Mesendoderm (in vitro differentiated cells): ENCODE data around the gene PLEKHG4.

ENCODE experiments used
- DNase-seq: peaks from one replicate; pipeline ENCODE4 v3.0.0; 2013
- H2AK5ac ChIP-seq: 2 replicates; pipeline ENCODE4 v1.6.1; 2013; ENCODE audit warnings: low read length, inconsistent platforms
- H2BK120ac ChIP-seq: 2 replicates; pipeline ENCODE4 v1.6.1; 2013; ENCODE audit warnings: low read depth, mild to moderate bottlenecking, low read length, moderate library complexity, mixed read lengths
- H2BK15ac ChIP-seq: replicated peaks from 2 replicates; pipeline ENCODE4 v1.6.1; 2013; ENCODE audit warnings: low read depth, mild to moderate bottlenecking, moderate library complexity
- H2BK5ac ChIP-seq: 2 replicates; pipeline ENCODE4 v1.6.1; 2013; ENCODE audit warnings: low read length, inconsistent platforms
- H3K18ac ChIP-seq: 2 replicates; pipeline ENCODE4 v1.6.1; 2013; ENCODE audit warnings: mild to moderate bottlenecking, low read length, mixed read lengths
- H3K23ac ChIP-seq: one replicate; pipeline ENCODE4 v1.6.1; 2013; ENCODE audit warnings: low read length
- H3K27ac ChIP-seq: 2 replicates; pipeline ENCODE4 v1.5.1; 2013; ENCODE audit warnings: low read depth, mild to moderate bottlenecking, inconsistent platforms, low read length, moderate library complexity
- H3K27me3 ChIP-seq: 2 replicates; pipeline ENCODE4 v1.6.1; 2013; ENCODE audit warnings: low read length, control low read depth, mild to moderate bottlenecking, inconsistent platforms; ENCODE audit not compliant: insufficient read depth, poor library complexity
- H3K36me3 ChIP-seq: 2 replicates; pipeline ENCODE4 v1.6.1; 2013; ENCODE audit warnings: low read length, inconsistent platforms; ENCODE audit not compliant: control insufficient read depth, insufficient read depth
- H3K4ac ChIP-seq: one replicate; pipeline ENCODE4 v1.6.1; 2013; ENCODE audit warnings: low read depth, mild to moderate bottlenecking, low read length, moderate library complexity
- H3K4me1 ChIP-seq: 2 replicates; pipeline ENCODE4 v1.6.1; 2013; ENCODE audit warnings: low read depth, low read length, inconsistent platforms; ENCODE audit not compliant: control insufficient read depth
- H3K4me2 ChIP-seq: 2 replicates; pipeline ENCODE4 v1.6.1; 2013; ENCODE audit warnings: low read length
- H3K4me3 ChIP-seq: 2 replicates; pipeline ENCODE4 v1.5.1; 2013; ENCODE audit warnings: mild to moderate bottlenecking, low read length
- H3K56ac ChIP-seq: one replicate; pipeline ENCODE4 v1.6.1; 2013; ENCODE audit warnings: low read length
- H3K79me1 ChIP-seq: 2 replicates; pipeline ENCODE4 v1.6.1; 2013; ENCODE audit warnings: low read length, inconsistent platforms
- H3K79me2 ChIP-seq: 2 replicates; pipeline ENCODE4 v1.6.1; 2013; ENCODE audit warnings: mild to moderate bottlenecking, low read length; ENCODE audit not compliant: control insufficient read depth, insufficient read depth
- H3K9ac ChIP-seq: 2 replicates; pipeline ENCODE4 v1.6.1; 2013; ENCODE audit warnings: low read length, inconsistent platforms
- H4K5ac ChIP-seq: one replicate; pipeline ENCODE4 v1.6.1; 2013; ENCODE audit warnings: low read length
- H4K8ac ChIP-seq: one replicate; pipeline ENCODE4 v1.6.1; 2013; ENCODE audit warnings: low read depth, mild to moderate bottlenecking, control low read depth, low read length, moderate library complexity
- WGBS: extraction: QIAGEN DNeasy Blood & Tissue Kit; methylation state at CpG from one replicate; pipeline ENCODE4 v1.1.7; 2013; ENCODE audit warnings: low lambda C conversion rate, missing lambda C conversion rate; ENCODE audit not compliant: insufficient coverage; ENCODE audit errors: extremely low coverage; 5-methylcytosine and 5-hydroxymethylcytosine counted together

Gene PLEKHG4

GRCh38 chr16:67248073-67248400 lies 31.3 kb upstream of the PLEKHG4 start:
- Histone ChIP-seq H3K4me3 (no peak overlapping the region), H3K27ac (no peak overlapping the region), H2BK120ac (no peak overlapping the region), H3K4me2 (peak overlapping the region; percentile 83), H4K5ac (no peak overlapping the region), H3K27me3 (peaks cover 4% of the 10 kb centered on the region), H2BK15ac (no peak overlapping the region), H3K4ac (no peak overlapping the region), H3K79me2 (peaks cover 6% of the 10 kb centered on the region), H3K4me1 (peaks cover 19% of the 10 kb centered on the region), H2BK5ac (no peak overlapping the region), H3K36me3 (no peaks in the 10 kb centered on the region), H4K8ac (no peak overlapping the region), H3K9ac (peak overlapping the region; percentile 73), H3K79me1 (peaks cover 7% of the 10 kb centered on the region), H2AK5ac (no peak overlapping the region), H3K18ac (peak overlapping the region; percentile 89), H3K56ac (peak overlapping the region; percentile 90), H3K23ac (no peak overlapping the region)
- DNase-seq: no peak
- no CpG with 5 or more reads among the region's 7 CpGs for WGBS

- H3K23ac ChIP-seq: peak within 1 kb of the TSS; percentile 89
- H3K79me1 ChIP-seq: peaks cover 7% of the 10 kb centered on the region
- H3K27ac ChIP-seq: no peak within 1 kb of the TSS
- peaks cover 4% of the 10 kb centered on the region for H3K27me3 ChIP-seq
- H3K4me3 ChIP-seq: peak within 1 kb of the TSS; percentile 60
- H3K4ac ChIP-seq: peak within 1 kb of the TSS; percentile 81
- no peak within 1 kb of the TSS for H4K8ac ChIP-seq
- peak within 1 kb of the TSS; percentile 90 for H3K56ac ChIP-seq
- DNase-seq: no peak
- H3K36me3 ChIP-seq: no peaks in the 10 kb centered on the region
- peak within 1 kb of the TSS; percentile 73 for H3K9ac ChIP-seq
- H2BK15ac ChIP-seq: peak within 1 kb of the TSS; percentile 37
- peaks cover 19% of the 10 kb centered on the region for H3K4me1 ChIP-seq
- peak within 1 kb of the TSS; percentile 89 for H3K18ac ChIP-seq
- no peak within 1 kb of the TSS for H2BK120ac ChIP-seq
- WGBS: no CpG with 5 or more reads among the region's 75 CpGs
- H2BK5ac ChIP-seq: no peak within 1 kb of the TSS
- H4K5ac ChIP-seq: no peak within 1 kb of the TSS
- H3K79me2 ChIP-seq: peaks cover 5% of the 10 kb centered on the region
- peak within 1 kb of the TSS; percentile 69 for H2AK5ac ChIP-seq
- H3K4me2 ChIP-seq: peak within 1 kb of the TSS; percentile 83
Observed at GRCh38 chr16:67248401-67249177, 30.7 kb upstream of the PLEKHG4 start, which contains the start of gene SLC9A5. SLC9A5 (plus strand) TSS chr16:67248979; CDS start chr16:67249015, 36 bp downstream.

- Histone ChIP-seq H2AK5ac (peak overlapping the region; percentile 69), H3K79me2 (peaks cover 5% of the 10 kb centered on the region)
- WGBS: no CpG with 5 or more reads among the region's 22 CpGs
Observed at GRCh38 chr16:67249178-67250044, 29.9 kb upstream of the PLEKHG4 start.

GRCh38 chr16:67250045-67250327 lies 29.3 kb upstream of the PLEKHG4 start:
- Histone ChIP-seq H3K79me2 (peaks cover 2% of the 10 kb centered on the region), H3K36me3 (no peaks in the 10 kb centered on the region), H2AK5ac (no peak overlapping the region), H3K27ac (no peak overlapping the region), H4K5ac (no peak overlapping the region), H2BK15ac (no peak overlapping the region), H3K56ac (peak overlapping the region; percentile 38), H3K79me1 (peaks cover 3% of the 10 kb centered on the region), H3K18ac (no peak overlapping the region), H3K4me1 (peaks cover 13% of the 10 kb centered on the region), H3K27me3 (peaks cover 4% of the 10 kb centered on the region), H3K9ac (peak overlapping the region; percentile 73), H3K4ac (no peak overlapping the region), H3K4me3 (no peak overlapping the region), H3K4me2 (no peak overlapping the region), H4K8ac (no peak overlapping the region), H3K23ac (no peak overlapping the region), H2BK5ac (no peak overlapping the region), H2BK120ac (no peak overlapping the region)
- no peak for DNase-seq
- WGBS: no CpG with 5 or more reads among the region's 4 CpGs

More at GRCh38 chr16:67249178-67250044, 29.9 kb upstream of the PLEKHG4 start:
- Histone ChIP-seq H3K18ac (peak overlapping the region; percentile 89), H3K4me2 (peak overlapping the region; percentile 83), H2BK5ac (no peak overlapping the region), H3K4me1 (peaks cover 19% of the 10 kb centered on the region), H3K4ac (peak overlapping the region; percentile 81), H3K56ac (peak overlapping the region; percentile 90), H2BK15ac (no peak overlapping the region), H3K36me3 (no peaks in the 10 kb centered on the region), H3K23ac (peak overlapping the region; percentile 89), H3K27ac (no peak overlapping the region), H4K8ac (no peak overlapping the region), H4K5ac (no peak overlapping the region), H3K79me1 (peaks cover 7% of the 10 kb centered on the region), H2BK120ac (no peak overlapping the region), H3K27me3 (peaks cover 4% of the 10 kb centered on the region), H3K9ac (peak overlapping the region; percentile 73), H3K4me3 (peak overlapping the region; percentile 60)
- no peak for DNase-seq

- Histone ChIP-seq H2BK5ac (no peak overlapping the region), H4K5ac (no peak overlapping the region), H3K4me1 (peaks cover 9% of the 10 kb centered on the region), H3K4me3 (no peak overlapping the region), H3K4ac (no peak overlapping the region), H3K56ac (no peak overlapping the region), H3K4me2 (no peak overlapping the region), H2AK5ac (no peak overlapping the region), H2BK120ac (no peak overlapping the region), H3K27me3 (peaks cover 4% of the 10 kb centered on the region), H4K8ac (no peak overlapping the region), H3K36me3 (no peaks in the 10 kb centered on the region), H3K18ac (no peak overlapping the region), H3K79me2 (no peaks in the 10 kb centered on the region), H3K79me1 (no peaks in the 10 kb centered on the region), H3K27ac (no peak overlapping the region), H2BK15ac (no peak overlapping the region), H3K23ac (no peak overlapping the region), H3K9ac (no peak overlapping the region)
- no CpG with 5 or more reads among the region's 4 CpGs for WGBS
- no peak for DNase-seq
Observed at GRCh38 chr16:67252609-67253497, 26.5 kb upstream of the PLEKHG4 start.
